Upper lobe of left lung (tissue), 6 donors: ENCODE measurements around the gene NBEA. TPM values are rescaled to one million over a fixed set of nuclear protein-coding genes. Genes with fewer than 3 reads are reported as not detected.
A peak's percentile ranks its signal among the peaks of the same experiment; 100 is the strongest.

Experiments
- ATAC-seq, 2 donors: fragments of 200-7000 bp; cut with Tn5 transposase; one replicate each; pipeline ENCODE4 v1.9.1; 2022; ENCODE audit warnings: mild to moderate bottlenecking in 2 of 2, moderate library complexity in 2 of 2; ENCODE audit not compliant: low FRiP score in 2 of 2
- DNase-seq, 2 donors: peaks; one replicate each; pipeline ENCODE4 v3.0.0-alpha.2; 2019 to 2020
- H3K27ac ChIP-seq, 4 donors: fragments of 200-600 bp; sonication (generic); one replicate each; pipeline ENCODE4 v1.5.1; 2016 to 2019
- H3K27me3 ChIP-seq, 4 donors: fragments of 200-600 bp; sonication (generic); one replicate each; pipeline ENCODE4 v1.5.1; 2017 to 2019
- H3K36me3 ChIP-seq, 4 donors: fragments of 200-600 bp; sonication (generic); one replicate each; pipeline ENCODE4 v1.5.1; 2016 to 2019
- H3K4me1 ChIP-seq, 4 donors: fragments of 200-600 bp; sonication (generic); one replicate each; pipeline ENCODE4 v1.5.1; 2018 to 2019
- H3K4me3 ChIP-seq, 4 donors: fragments of 200-600 bp; sonication (generic); one replicate each; pipeline ENCODE4 v1.5.1; 2017 to 2019; ENCODE audit warnings: mild to moderate bottlenecking in 2 of 4, moderate library complexity in 1 of 4
- H3K9me3 ChIP-seq, 4 donors: fragments of 200-600 bp; sonication (generic); one replicate each; pipeline ENCODE4 v1.5.1; 2018 to 2019
- CTCF ChIP-seq, 6 experiments: fragments of 450-650 bp in 4 of 6; fragments of 200-600 bp in 2 of 6; sonication (generic) in 2 of 6; IDR thresholded peaks; one replicate each; pipeline ENCODE4 v1.5.1; 2016 to 2019; ENCODE audit warnings: antibody characterized with exemption in 6 of 6
- EP300 ChIP-seq, 4 donors: sonication (generic); formaldehyde crosslinking; IDR thresholded peaks; one replicate each; pipeline ENCODE4 v1.5.1; 2017; ENCODE audit warnings: antibody characterized with exemption in 4 of 4, control low read depth in 2 of 4
- POLR2A ChIP-seq, 4 donors: fragments of 450-650 bp; IDR thresholded peaks; one replicate each; pipeline ENCODE4 v1.5.1; 2016 to 2017; ENCODE audit warnings: antibody characterized with exemption in 4 of 4, mild to moderate bottlenecking in 2 of 4
- POLR2AphosphoS5 ChIP-seq, 2 donors: sonication (generic); formaldehyde crosslinking; IDR thresholded peaks; one replicate each; pipeline ENCODE4 v1.5.1; 2017; ENCODE audit warnings: antibody characterized with exemption in 2 of 2
- WGBS, 2 donors: methylation state at CpG; one replicate each; pipeline ENCODE4 v1.1.5; 2017 to 2018; 5-methylcytosine and 5-hydroxymethylcytosine counted together
- total RNA-seq, 6 donors: library from RNA; depleted of rRNA in 4 of 6; stranded (reverse); fragments of >200 nt in 4 of 6; gene quantifications; one replicate each; pipeline versions ENCODE4 v1.1.0 to v1.2.1, GENCODE V29; 2016 to 2021
- donor health status: DM: no; HTN: no; CAD: no; lungs with moderate emphysema.
- donor health status: DM: no; HTN: yes; CAD: no; lungs with severe emphysema.

NBEA gene
- total RNA-seq, 6 donors from 2014 or later: 2.7 to 21.4 (median 5.5) TPM

DNA sequence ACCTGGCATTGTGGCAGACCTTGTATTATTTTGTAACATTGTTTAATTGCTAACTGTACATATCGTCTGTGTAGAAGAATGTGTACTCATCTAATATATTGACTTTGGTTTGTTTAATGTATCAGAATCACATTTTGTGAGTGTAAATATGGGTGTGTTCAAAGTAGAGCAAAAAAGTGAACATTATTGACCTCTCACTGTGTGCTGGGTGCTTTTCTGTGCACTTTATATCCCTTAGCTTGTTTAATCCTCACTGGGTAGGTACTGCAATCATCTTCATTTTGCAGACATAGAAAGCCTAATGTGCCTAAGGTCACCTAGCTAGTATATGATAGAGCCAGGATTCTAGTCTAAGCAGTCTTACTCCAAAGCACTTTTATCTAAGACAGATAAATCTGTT, 289.4 kb downstream of the NBEA start:
- Histone ChIP-seq H3K36me3 (no peaks in the 10 kb centered on the region), H3K9me3 (no peaks in the 10 kb centered on the region), H3K4me1 (no peaks in the 10 kb centered on the region), H3K4me3 (no peak overlapping the region), H3K27ac (no peak overlapping the region), H3K27me3 (peaks cover 0 to 2% (median 0%) of the 10 kb centered on the region in 4 donors)
- no peak for DNase-seq
- ATAC-seq: no peak
- 59 to 70% methylated on average over 1 of the region's 1 CpG for WGBS, 2 donors
- TF ChIP-seq POLR2A (IDR thresholded peaks at IDR 0.05): no peak
- no peak for TF ChIP-seq EP300 (IDR thresholded peaks at IDR 0.05)
- TF ChIP-seq CTCF (IDR thresholded peaks at IDR 0.05): no peak
- no peak for TF ChIP-seq POLR2AphosphoS5 (IDR thresholded peaks at IDR 0.05)

GRCh38 chr13:35238274-35238673, 296.2 kb downstream of the NBEA start:
- Histone ChIP-seq H3K27ac (no peak overlapping the region), H3K36me3 (no peaks in the 10 kb centered on the region), H3K27me3 (peaks cover 0 to 2% (median 0%) of the 10 kb centered on the region in 4 donors), H3K4me3 (no peak overlapping the region), H3K9me3 (no peaks in the 10 kb centered on the region), H3K4me1 (no peaks in the 10 kb centered on the region)
- no peak for ATAC-seq
- 84 to 87% methylated on average over 1 of the region's 1 CpG for WGBS, 2 donors
- DNase-seq: no peak
- TF ChIP-seq POLR2A (IDR thresholded peaks at IDR 0.05) (no peak), EP300 (IDR thresholded peaks at IDR 0.05) (no peak), POLR2AphosphoS5 (IDR thresholded peaks at IDR 0.05) (no peak), CTCF (IDR thresholded peaks at IDR 0.05) (no peak)

DNA sequence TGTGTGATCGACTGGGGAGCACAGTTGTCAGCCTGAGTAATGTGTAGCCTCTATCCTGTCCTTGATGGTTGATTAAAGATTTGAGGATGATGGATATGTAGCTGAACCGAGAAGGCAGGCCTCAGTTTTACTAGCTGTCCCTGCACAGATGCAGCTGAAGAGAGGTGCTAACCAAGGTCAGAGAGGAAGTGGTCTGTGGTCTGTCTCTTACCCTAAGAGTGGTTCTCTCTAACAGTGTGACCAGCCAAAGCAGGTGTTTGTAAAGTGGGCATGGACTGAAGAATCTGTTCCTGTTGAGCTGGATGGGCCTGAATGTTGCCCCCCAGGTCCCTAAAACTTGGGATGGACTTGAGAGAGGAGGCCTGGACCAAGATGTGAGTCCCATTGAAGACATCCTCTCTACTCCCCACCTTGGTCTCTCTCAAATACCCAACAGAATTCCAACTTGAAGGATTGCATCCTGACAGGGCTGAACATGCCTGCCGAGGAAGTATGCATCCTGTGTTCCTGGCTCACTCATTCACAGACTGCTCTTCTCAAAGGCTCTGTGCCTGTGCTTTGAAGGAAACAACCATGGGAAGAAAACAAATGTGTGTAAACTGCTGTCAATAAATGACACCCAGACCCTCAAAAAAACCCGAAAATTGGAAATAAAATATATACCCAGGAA, 310.6 kb downstream of the NBEA start:
- ATAC-seq: no peak
- 72 to 76% methylated on average over 4 of the region's 4 CpGs for WGBS, 2 donors
- peaks cover 0 to 3% (median 0%) of the 10 kb centered on the region in 4 donors for H3K9me3 ChIP-seq
- no peak overlapping the region for H3K27ac ChIP-seq
- TF ChIP-seq POLR2A (IDR thresholded peaks at IDR 0.05): no peak
- no peak for TF ChIP-seq POLR2AphosphoS5 (IDR thresholded peaks at IDR 0.05)
- TF ChIP-seq EP300 (IDR thresholded peaks at IDR 0.05): no peak
- no peak for TF ChIP-seq CTCF (IDR thresholded peaks at IDR 0.05)
- no peak overlapping the region for H3K4me3 ChIP-seq
- H3K4me1 ChIP-seq: no peaks in the 10 kb centered on the region
- H3K27me3 ChIP-seq: no peaks in the 10 kb centered on the region
- no peaks in the 10 kb centered on the region for H3K36me3 ChIP-seq
- no peak for DNase-seq

GRCh38 chr13:35255241-35255640, 313.2 kb downstream of the NBEA start:
- Histone ChIP-seq H3K36me3 (no peaks in the 10 kb centered on the region), H3K4me1 (no peaks in the 10 kb centered on the region), H3K27me3 (no peaks in the 10 kb centered on the region), H3K9me3 (peaks cover 0 to 3% (median 0%) of the 10 kb centered on the region in 4 donors), H3K27ac (no peak overlapping the region), H3K4me3 (no peak overlapping the region)
- DNase-seq: peak in 1 of 2 donors; percentile 33
- TF ChIP-seq POLR2AphosphoS5 (IDR thresholded peaks at IDR 0.05) (no peak), POLR2A (IDR thresholded peaks at IDR 0.05) (no peak), CTCF (IDR thresholded peaks at IDR 0.05) (no peak), EP300 (IDR thresholded peaks at IDR 0.05) (no peak)
- 86 to 95% methylated on average over 6 to 7 of the region's 8 CpGs for WGBS, 2 donors
- no peak for ATAC-seq
